Kidney tubule cell (primary cell): ENCODE measurements around the gene MSI1.

ENCODE experiments used
- DNase-seq: peaks from one replicate; pipeline ENCODE4 v3.0.0-alpha.2; 2018; ENCODE audit warnings: low spot score

Gene MSI1

DNA sequence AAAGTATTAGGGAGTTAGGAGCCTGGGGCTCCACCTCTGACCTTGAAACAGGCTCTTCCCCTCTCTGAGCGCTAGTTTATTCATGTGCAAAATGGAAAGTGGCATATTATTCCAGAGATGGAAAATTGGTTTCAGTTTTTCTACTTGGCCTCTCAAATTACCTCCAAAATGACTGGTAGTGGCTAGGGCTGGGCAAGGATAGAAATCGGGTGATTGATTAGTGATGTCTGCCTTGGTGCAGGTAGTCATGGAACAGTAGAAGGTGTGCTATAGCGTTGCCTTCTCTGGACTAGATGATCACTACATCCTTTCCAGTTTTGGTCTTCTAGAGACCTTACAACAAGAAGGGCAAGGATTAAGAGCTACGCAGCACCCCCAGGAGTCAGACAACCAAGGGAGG, 8.6 kb upstream of the MSI1 start:
- DNase-seq = no peak

DNA sequence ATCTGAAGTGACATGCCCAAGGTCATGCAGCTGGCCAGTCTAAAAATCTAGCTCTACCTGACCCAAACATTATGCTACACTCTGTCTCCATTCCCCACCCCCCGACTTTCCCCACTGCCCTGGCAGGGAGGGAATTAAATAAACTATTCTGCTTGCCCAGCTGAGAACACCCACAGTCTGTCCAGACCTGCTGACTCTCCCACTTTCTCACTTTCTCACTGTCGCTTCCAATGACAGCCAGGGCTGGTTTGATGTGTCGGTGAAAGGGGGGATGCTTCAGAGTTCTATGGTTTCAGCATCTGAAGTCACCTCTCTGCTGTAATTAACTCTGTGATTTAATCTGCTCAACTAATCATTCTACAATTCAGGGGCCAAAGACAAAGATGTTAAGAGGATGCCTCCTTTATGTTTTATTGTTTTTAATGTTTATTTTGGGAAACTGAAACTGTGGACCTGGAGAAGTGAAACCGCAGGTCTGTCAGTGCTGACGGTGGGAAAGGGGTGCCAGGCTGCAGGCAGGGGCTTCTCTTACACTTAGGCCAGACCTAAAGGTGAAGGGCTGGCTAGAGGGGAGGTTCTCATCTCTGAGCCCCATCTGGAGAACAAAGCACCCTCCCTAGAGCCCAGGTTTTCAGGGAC, 8.1 kb upstream of the MSI1 start:
- no peak for DNase-seq

DNA sequence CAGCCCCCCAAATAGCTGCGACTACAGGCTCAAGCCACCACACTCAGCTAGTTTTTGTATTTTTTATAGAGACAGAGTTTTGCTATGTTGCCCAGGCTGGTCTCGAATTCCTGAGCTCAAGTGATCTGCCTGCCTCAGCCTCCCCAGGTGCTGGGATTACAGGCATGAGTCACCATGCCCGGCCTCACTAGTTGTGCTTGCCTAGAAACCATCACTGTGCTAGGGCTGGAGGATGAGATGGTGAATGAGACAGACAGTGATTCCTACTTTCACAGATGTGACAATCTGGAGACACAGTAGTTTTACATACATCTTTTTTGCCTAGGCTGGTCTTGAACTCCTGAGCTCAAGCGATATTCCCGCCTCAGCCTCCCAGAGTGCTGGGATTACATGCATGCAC, 7.5 kb upstream of the MSI1 start:
- peak; percentile 60 for DNase-seq

DNA sequence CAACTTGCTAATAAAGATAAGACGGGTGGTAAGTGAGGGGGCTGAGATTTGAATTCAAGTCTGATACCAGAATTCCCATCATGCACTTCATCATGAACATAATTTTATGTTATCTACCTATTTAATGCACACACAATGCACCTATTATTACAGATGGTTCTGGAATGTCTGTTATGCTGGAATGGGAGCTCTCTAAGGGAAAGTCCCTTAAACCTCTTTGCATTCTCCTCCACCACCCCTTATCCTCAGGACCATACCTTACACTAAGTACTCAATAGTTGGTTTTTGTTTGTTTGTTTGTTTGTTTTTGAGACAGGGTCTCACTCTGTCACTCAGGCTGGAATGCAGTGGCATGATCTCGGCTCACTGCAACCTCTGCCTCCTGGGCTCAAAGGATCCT, 7.0 kb upstream of the MSI1 start:
- DNase-seq = peak; percentile 37

DNA sequence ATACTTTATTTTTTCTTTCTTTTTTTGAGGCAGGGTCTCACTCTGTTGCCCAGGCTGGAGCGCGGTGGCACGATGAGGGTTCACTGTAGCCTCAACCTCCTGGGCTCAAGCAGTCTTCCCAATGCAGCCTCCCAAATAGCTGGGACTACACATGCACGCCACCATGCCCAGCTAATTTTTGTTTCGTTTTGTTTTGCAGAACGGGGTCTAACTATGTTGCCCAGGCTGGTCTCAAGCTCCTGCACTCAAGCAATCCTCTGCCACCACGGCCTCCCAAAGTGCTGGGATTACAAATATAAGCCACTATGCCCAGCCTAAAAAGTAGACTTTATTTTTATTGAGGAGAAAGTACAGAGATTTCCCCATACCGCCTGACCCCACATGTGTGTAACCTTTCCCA, 4.7 kb upstream of the MSI1 start:
- DNase-seq = no peak

DNA sequence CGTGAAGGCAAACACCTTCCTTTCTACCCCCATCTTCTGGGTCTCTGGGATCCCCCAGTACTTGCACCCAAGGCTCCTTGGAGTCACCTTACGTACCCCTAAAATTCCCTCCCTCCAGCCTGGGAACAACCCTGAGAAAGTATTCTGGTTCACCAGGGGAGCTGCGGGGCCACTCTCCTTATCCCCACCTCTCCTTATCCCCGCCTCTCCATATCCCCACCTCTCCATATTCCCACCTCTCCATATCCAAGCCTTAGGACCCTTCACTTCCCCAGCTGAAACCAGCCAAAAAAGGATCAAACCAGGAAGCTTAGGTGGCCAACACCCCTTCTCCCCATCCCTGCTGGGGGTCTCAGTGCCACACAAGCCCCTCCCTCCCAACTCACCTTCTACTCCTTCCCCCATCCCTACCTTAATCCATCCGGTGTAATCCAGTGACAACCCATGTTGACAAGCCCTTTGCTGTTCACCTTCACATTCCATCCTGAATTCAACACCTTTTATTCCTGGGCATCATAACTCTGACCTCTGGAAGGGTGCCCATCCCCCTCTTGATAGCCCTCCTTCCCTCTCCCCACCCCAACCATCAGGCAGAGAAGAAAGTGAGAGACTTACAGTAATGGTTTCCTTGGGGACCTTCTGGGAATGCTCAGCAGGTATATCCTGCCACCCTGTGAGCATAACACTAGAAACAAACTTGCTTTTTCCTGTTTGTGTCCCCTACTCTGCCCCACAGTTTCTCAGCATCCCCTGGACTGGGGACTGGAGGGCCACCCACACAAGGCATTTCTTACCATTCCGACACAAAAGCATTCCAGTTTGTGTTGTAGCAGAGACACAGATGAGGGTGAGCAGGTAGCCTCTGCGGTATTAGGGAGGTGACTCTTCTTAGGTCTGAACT, 1.6 kb upstream of the MSI1 start:
- no peak for DNase-seq

DNA sequence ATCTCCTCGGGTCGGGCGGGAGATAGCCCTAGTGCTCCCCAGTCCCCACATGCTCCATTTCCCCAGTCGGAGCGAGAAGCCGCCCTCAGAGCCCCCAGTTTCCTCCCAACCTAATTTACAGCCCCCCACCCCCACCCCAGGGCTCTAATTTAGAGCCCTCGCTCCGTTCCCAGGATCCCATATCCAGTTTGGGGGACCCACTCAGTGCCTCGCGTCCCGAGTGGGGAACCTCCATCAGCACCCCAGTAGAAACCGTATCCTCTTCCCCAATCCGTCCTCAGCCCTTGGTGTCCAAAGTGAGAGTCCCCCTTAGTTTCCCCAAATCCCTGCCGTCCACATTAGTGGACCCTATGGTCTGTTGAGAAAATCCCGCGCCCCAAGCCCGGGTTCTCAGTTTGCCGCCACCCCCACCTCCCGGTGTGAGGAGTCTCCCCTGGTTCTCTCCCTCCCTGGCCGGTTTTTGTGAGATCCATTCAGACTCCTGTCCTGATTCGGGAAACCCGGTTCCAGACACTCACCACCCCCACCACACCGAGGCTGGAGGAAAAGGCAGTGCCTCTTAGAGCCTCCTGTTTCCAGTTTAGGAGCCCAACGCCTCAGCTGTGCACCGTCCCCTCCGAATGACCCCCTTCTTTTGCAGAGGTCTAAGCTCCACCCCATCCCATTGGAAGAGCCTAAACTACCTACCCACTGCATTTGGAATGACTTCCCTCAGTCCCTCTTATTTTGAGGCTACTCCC, 809 bp upstream of the MSI1 start:
- DNase-seq = no peak

DNA sequence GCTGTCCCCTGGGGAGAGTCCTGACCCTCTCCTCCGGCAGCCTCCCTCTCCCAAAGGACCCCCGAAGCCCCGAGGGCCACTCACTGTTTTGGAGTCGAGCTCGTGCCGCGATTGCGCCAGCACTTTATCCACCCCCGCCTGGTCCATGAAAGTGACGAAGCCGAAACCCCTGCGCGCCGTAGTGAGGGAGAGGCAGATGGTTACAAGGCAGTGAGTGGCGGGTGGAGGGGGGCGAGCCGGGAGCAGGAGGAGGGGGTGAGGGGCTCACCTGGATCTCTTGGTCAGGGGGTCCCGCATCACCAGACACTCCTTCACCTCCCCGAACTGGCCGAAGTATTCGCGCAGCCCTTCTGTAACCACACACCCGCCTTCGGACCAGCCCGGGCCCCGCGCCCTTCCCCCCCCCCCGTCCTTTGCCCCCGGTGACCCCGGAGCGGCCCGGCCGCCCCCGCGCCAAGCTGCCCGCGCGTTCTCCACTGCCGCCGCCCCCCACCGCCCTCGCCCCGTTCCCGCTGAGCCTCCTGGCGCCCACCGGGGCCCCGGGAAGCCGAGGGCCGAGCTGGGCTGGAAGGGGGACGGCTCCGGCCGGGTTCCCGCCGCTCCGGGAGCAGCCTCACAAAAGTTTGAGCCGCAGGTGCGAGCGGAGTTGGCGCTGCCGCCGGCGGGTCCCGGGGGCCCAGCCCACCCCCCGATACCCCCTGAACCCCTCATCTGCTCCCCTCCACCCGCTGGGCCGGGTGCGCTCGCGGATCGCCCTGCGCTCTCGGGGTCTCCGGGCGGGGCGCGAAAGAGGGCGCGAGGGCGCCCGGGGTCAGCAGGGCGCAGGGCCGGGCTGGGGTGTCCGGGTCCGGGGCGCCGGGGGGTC, 808 bp downstream of the MSI1 start:
- DNase-seq = no peak

DNA sequence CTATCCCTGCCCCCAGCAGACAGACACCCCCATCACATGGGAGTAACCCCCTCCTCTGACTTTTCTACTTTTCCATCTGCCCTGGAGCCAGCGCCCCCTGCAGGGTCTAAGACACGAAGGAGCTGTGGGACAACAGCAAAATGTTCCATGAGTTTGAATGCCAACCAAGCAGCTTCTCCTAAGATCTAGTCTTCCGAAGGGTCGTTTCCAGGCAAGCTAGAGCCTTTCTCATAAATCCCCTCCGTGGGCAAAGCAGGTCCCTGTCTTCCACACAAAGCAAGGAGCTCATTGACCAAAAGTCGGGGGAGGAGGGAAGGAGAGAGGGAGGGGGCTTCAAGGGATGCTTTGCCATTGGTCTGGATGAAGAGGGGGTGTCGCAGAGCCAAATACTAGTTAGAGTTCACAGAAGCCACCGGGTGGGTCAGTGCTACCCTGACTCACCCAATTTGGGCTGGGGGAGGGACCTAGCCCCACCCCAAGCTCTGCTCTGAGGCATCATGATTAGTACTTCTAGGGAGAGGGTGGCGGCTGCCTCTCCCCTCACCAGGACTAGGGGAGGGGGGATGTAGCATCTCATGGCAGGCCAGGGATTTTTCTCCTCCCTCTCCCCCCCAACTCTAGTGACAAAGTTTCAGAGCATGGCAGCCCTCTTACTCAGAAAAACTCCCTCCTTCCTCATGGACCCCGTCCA, 1.6 kb downstream of the MSI1 start:
- DNase-seq = no peak

DNA sequence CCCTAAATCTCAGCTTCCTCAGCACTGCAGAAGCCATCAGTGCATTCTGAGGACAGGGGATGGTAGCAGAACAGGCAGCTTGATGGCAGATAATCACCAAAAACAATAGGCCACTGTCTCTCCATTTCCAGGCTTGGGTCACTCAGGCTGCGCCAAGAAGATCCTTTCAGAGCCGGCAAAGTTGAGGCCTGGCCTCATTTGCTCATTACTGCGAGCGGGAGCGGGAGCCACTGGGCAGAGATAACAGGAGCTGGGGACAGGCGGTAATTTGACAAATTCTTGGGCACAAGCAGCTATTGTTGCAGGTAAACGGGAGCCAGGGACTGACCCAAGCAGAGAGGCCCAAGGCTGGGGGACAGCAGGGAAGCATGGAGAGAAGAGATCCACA, 2.1 kb downstream of the MSI1 start:
- no peak for DNase-seq

DNA sequence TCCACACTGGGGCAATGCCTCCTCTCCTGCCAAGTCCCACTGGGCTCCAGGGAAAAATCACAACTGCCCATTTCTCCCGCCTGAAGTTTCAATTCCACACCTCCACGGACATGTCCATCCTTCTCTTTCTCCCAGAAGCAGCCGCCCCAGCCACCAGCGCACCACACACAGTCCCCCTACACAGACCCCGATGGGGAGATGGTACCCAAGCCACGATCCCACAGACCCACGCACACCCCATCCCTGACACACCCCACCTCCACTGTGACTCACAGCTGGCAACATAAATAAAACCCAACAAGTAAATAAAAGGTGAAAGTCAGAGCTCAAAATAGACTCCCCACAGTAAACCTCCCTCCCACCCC, 2.6 kb downstream of the MSI1 start:
- DNase-seq = no peak

DNA sequence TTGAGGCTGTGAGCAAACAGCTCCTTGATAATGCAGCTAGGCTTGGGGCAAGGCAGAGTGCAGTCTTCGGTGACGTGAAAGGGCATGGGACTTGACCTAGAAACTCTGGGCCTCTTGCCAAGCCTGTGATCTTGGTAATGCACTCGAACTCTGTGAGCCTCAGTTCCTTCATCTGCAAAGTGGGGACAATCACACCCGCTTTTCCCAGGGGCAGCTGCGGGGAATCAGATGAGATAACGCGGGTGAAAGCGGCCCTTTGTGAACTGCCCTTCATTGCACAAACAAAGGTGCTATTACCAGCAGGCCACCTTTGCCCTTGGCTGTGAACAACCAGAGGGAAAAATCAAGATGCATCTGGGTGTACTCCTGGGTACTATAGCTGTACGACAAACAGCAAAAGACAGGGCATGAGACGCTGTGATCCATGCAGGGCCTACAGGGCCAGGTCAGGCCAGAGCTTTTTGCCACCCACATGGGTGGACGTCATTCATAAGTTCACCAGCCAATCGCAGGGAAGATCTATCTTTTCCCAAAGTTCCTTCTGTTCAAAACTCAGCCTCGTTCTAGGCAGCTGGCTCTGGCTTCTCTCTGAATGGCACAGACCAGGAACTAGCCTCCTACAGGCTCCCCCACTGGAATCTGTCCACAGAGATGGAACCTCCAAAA, 3.2 kb downstream of the MSI1 start:
- DNase-seq = no peak

DNA sequence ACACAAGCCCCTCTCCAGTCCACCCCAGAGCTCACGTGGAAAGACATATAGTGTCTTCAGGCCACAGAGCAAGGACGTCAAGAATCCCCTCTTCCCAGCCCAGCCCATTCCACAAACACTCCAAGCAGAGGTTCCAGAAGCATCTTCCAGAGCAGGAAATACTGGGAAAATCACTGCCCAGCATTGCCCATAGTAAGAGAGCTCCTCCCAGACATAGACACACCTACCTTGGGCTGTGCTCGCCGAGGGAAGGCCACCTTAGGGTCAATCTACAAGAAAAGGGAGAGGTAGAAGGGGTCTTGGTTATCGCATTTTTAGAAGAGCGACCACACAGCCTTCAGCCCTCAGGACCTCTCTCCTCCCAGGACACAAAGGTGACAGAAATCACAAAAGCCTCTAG, 4.5 kb downstream of the MSI1 start:
- DNase-seq = no peak

DNA sequence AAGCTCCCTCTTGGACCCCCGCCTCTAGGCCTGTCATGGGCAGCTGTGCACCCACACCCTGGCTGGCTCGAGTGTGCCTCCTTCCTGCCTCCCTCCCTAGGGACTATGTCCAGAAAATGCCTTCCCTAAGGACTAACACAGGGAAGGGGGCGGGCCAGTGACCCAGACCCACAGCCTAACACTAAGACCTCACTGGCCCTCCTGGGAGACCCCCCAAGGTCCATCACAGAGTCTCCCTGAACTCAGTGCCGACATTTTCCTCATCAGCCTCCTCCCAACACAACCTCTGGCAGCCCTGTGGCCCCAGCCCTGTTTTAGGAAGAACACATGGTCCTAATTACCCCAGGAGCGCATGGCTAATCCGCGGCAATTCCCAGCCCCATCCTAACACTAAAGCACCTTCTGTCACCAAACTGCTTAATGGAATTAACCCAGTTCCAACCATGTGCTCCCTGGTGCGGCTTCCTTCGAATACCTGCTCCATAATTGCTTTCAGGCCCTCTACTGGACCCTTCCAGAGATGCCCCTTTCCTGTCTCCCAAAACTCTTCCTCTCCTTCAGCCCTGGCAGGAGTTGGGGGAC, 5.6 kb downstream of the MSI1 start:
- DNase-seq = no peak

DNA sequence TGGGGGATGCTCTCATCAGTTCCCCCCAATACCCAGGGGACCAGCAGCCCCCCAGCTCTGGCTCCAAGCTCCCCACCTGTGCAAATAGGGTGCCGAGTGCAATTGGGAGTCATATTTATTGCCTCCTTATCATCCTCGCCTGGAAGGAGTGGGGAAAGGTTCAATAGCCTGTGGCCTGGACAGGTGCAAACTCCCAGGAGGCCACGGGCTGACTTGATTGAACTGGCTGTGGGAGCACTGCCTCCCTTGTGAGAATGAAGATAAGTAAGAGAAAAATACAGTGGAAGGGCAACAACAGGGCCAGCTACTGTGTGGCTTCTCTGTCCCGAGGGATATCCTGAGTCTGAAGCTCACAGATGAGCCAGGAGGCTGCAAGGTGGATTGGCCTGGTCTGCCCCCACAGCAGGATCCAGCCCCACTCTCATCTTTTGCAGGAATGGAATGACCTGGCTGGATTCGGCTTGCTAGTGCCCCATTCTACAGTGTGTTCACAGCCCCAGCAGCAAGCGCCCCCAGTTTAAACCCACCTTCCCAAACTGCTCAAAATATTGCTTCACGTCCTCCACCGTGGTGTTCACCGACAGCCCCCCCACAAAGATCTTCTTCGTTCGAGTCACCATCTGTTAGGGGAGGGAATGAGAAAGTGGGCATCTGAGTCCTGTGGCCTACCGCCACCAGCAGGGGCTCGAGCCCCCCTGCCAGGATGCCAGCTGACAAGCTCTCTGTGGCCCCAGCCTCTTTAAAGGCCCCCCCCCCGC, 6.3 kb downstream of the MSI1 start:
- DNase-seq = no peak

DNA sequence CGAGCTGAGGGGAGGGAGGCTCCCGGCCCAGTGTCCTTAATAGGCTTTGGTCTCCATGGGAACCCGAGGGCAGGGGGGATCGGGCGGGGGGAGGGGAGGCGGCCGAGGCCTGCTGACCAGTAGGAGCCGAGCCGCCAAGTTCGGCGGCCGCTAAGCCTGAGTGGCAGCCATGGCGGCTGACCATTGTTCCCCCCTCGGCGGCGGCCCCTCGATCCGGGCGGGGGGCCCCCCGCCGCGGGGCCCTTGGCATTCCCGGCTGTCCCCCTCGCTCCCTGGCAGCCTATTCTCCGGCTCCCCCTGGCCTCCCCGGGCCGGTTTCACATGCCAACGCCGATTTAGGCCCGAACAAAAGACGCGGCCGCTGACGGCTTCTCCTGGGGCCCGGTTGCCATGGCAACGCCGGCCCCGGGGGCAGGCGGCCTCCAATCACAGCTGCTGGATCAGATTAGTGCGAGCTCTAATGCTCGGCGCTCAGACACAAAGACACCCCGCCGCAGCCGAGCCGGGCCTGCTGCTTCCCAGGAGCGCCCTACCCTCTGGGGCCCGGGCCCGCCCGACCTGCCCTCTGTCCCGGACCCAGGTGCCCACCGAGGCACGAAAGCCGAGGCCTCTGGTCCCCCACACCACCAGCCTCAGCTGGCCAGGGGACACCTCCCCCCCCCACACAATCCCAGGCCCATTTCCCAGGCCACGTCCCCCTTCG, 7.3 kb downstream of the MSI1 start:
- peak; percentile 54 for DNase-seq

DNA sequence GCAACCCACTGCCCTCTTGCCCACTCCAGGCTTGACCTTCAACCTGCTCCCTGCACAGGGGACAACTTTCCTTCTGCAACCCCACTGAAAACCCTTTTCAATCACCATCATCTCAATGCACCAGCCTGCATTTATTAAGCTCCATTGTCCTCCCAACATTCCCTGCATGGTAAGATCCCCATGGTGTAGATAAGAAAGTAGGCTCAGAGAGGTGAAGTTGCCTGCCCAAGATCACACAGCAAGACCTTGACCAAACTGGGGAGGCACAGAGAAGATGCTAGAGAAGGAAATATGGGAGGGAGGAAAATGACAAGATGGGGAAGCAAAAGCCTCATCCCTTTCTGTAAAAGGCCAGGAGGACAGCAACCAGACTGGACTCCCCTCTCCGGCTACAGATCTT, 9.8 kb downstream of the MSI1 start:
- DNase-seq = no peak

DNA sequence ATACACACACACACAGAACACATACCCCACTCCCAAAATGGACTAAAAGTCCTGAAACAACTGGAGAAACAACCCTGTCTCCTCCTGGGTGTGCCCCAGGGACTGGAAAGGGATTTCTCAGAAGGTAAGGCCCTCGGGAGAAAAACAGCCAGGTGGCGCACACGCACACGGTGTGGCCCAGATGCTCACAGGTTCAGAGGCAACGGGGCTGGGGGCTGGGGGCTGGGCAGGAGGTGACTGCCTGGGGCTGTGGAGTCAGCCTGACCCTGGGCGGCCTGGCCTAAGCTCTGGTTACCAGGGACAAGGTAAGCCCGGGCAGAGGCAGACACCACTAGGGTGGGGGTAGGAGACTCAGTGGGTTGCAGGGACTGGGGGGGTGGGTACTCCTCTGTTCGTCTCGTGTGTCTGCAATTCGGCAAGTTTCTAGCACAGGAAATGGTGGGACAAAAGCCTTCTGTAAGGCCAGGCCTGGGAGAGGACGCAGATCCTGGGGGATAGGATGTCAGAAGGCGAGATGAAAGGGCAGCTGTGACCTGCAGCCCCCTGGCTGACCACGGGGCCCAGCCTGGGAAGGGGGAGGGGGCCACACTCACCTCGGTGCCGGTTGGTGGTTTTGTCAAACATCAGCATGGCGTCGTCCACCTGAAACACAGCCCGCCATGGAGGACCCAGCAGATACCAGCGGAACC, 10.4 kb downstream of the MSI1 start:
- no peak for DNase-seq

DNA sequence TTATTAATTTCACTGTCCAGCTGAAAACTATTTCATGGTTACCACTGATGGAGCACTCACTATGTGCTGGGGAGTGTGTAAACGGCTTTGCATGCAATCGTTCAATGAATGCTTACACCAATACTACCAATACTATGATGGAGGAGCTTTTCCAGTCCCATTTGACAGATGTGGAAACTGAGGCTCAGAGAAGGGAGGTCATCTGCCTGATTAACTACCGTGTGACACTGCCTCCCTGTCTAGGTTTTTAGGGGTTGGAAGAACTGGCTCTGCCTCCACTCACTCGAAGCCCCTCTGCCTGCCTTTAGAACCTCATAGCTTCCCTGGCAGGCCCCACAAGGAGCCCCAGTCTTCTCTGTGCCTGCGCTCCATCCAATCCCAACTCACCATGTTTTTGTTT, 11.9 kb downstream of the MSI1 start:
- DNase-seq = no peak
